Tibial artery (tissue), 4 donors: ENCODE measurements around the gene ACTA2.

Source experiments
- DNase-seq, 2 donors: peaks; one replicate each; pipeline ENCODE4 v3.0.0-alpha.2; 2019
- H3K27ac ChIP-seq, 2 donors: fragments of 200-600 bp; sonication (generic) in 1 of 2; 1 replicate in 1 of 2; 2 replicates in 1 of 2; pipeline ENCODE4 v1.5.1; 2018 to 2019; ENCODE audit warnings: mild to moderate bottlenecking in 1 of 2
- H3K27me3 ChIP-seq, 2 donors: fragments of 200-600 bp; sonication (generic) in 1 of 2; one replicate each; pipeline versions ENCODE4 v1.5.1 to v1.6.0; 2016 to 2019
- H3K36me3 ChIP-seq, 3 donors: fragments of 200-600 bp; sonication (generic) in 2 of 3; one replicate each; pipeline ENCODE4 v1.5.1; 2016 to 2019; ENCODE audit warnings: mild to moderate bottlenecking in 2 of 3
- H3K4me1 ChIP-seq, 4 donors: fragments of 200-600 bp; sonication (generic) in 2 of 4; 1 replicate in 3 of 4; 2 replicates in 1 of 4; pipeline ENCODE4 v1.5.1; 2016 to 2019
- H3K4me3 ChIP-seq, 2 donors: fragments of 200-600 bp; sonication (generic) in 1 of 2; 1 replicate in 1 of 2; 2 replicates in 1 of 2; pipeline ENCODE4 v1.5.1; 2018 to 2019; ENCODE audit warnings: mild to moderate bottlenecking in 2 of 2
- H3K9me3 ChIP-seq, 3 donors: fragments of 200-600 bp; sonication (generic) in 1 of 3; one replicate each; pipeline ENCODE4 v1.5.1; 2016 to 2019
- CTCF ChIP-seq, 2 experiments: fragments of 200-600 bp in 1 of 2; fragments of 450-650 bp in 1 of 2; IDR thresholded peaks; one replicate each; pipeline ENCODE4 v1.5.1; 2017 to 2019; ENCODE audit warnings: antibody characterized with exemption in 2 of 2, mild to moderate bottlenecking in 1 of 2, moderate library complexity in 1 of 2
- intact Hi-C: fragments of 100-400 bp; cut with DNase I; formaldehyde crosslinking; loops from one replicate; pipeline ENCODE4 v1.15.0; 2023; ENCODE audit warnings: low total_unique reads

Gene ACTA2

GRCh38 chr10:88953662-88954061 lies 1.1 kb upstream of the ACTA2 start:
- no peak for DNase-seq
- Histone ChIP-seq H3K36me3 (peaks cover 4 to 25% (median 25%) of the 10 kb centered on the region in 3 donors), H3K4me3 (peak overlapping the region; percentile 68 to 72), H3K27ac (peak overlapping the region; percentile 88 to 89), H3K27me3 (no peaks in the 10 kb centered on the region), H3K9me3 (no peaks in the 10 kb centered on the region), H3K4me1 (peaks cover 0 to 45% (median 12%) of the 10 kb centered on the region in 4 donors)
- no peak for TF ChIP-seq CTCF (IDR thresholded peaks at IDR 0.05)
- intact Hi-C loops: no loop called here

GRCh38 chr10:88949912-88950837 lies 2.4 kb downstream of the ACTA2 start:
- no peak for DNase-seq
- Histone ChIP-seq H3K27me3 (no peaks in the 10 kb centered on the region), H3K4me3 (peak overlapping the region; percentile 68 to 72), H3K36me3 (peaks cover 34 to 57% (median 55%) of the 10 kb centered on the region in 3 donors), H3K27ac (peak overlapping the region; percentile 88 to 89), H3K4me1 (peaks cover 0 to 42% (median 22%) of the 10 kb centered on the region in 4 donors), H3K9me3 (no peaks in the 10 kb centered on the region)
- TF ChIP-seq CTCF (IDR thresholded peaks at IDR 0.05): no peak
- intact Hi-C loops: loop anchor here (2.0 kb wide), 1 partner anchor 37 kb away; no protein-coding TSS in a partner anchor

GRCh38 chr10:88949051-88949450 lies 3.5 kb downstream of the ACTA2 start:
- Histone ChIP-seq H3K4me3 (peak overlapping the region; percentile 68 to 72), H3K9me3 (no peaks in the 10 kb centered on the region), H3K27me3 (no peaks in the 10 kb centered on the region), H3K27ac (peak overlapping the region; percentile 88 to 89), H3K36me3 (peaks cover 46 to 68% (median 67%) of the 10 kb centered on the region in 3 donors), H3K4me1 (peaks cover 0 to 42% (median 25%) of the 10 kb centered on the region in 4 donors)
- TF ChIP-seq CTCF (IDR thresholded peaks at IDR 0.05): no peak
- no peak for DNase-seq
- intact Hi-C loops: loop anchor here (2.0 kb wide), 1 partner anchor 38 kb away; no protein-coding TSS in a partner anchor

GRCh38 chr10:88946965-88947590 lies 5.5 kb downstream of the ACTA2 start:
- DNase-seq: no peak
- Histone ChIP-seq H3K4me1 (peaks cover 0 to 52% (median 39%) of the 10 kb centered on the region in 4 donors), H3K27me3 (no peaks in the 10 kb centered on the region), H3K27ac (peak overlapping the region; percentile 88 to 89), H3K9me3 (no peaks in the 10 kb centered on the region), H3K36me3 (peaks cover 65 to 88% (median 86%) of the 10 kb centered on the region in 3 donors), H3K4me3 (peak overlapping the region; percentile 68 to 72)
- intact Hi-C loops: no loop called here
- no peak for TF ChIP-seq CTCF (IDR thresholded peaks at IDR 0.05)

- Histone ChIP-seq H3K9me3 (no peaks in the 10 kb centered on the region), H3K27ac (peak overlapping the region; percentile 88 to 89), H3K4me3 (peak overlapping the region; percentile 68 to 72), H3K27me3 (no peaks in the 10 kb centered on the region), H3K36me3 (peaks cover 74 to 96% (median 95%) of the 10 kb centered on the region in 3 donors), H3K4me1 (peaks cover 0 to 61% (median 46%) of the 10 kb centered on the region in 4 donors)
- DNase-seq: no peak
- intact Hi-C loops: no loop called here
- TF ChIP-seq CTCF (IDR thresholded peaks at IDR 0.05): no peak
These were observed 6.4 kb downstream of the ACTA2 start for GRCh38 chr10:88946200-88946599.
